GM12878 (cell line): ENCODE measurements around the gene TRABD2B. TPM values are rescaled to one million over a fixed set of nuclear protein-coding genes. Genes with fewer than 3 reads are reported as not detected.

Experiments
- ATAC-seq: fragments of 200-7000 bp; cut with Tn5 transposase; 3 replicates; pipeline ENCODE4 v1.9.1; 2020; ENCODE audit warnings: mild to moderate bottlenecking, moderate library complexity
- BruUV-seq: library from RNA; stranded (reverse); fragments of 400-500 nt; replicated peaks from 2 replicates; lab custom pipeline; 2021; lab: Mats Ljungman, UMichigan
- CTCF ChIA-PET: fragments of 300-600 bp; sonication (Branson Sonifier 250); formaldehyde crosslinking; extraction: SDS; loops from one replicate; lab custom pipeline; 2021; ENCODE audit warnings: inconsistent platforms; lab: Yijun Ruan, JAX
- POLR2A ChIA-PET: fragments of 350-600 bp; formaldehyde crosslinking; extraction: SDS; loops from one replicate; lab custom pipeline; 2021; ENCODE audit warnings: inconsistent platforms; lab: Charles Lee
- RAD21 ChIA-PET: fragments of 300-600 bp; sonication (Branson Sonifier 250); formaldehyde crosslinking; loops from one replicate; lab custom pipeline; 2023; ENCODE audit warnings: antibody characterized with exemption; ENCODE audit not compliant: unreplicated experiment; lab: Charles Lee
- SMC1A ChIA-PET: fragments of 300-600 bp; sonication (Branson Sonifier 250); formaldehyde crosslinking; loops from one replicate; lab custom pipeline; 2023; ENCODE audit not compliant: unreplicated experiment, uncharacterized antibody; lab: Charles Lee
- DNase-seq: peaks from one replicate; pipeline ENCODE4 v3.0.0-alpha.2; 2011; ENCODE audit warnings: low read depth, low spot score
- FAIRE-seq: peaks from 3 replicates; lab custom pipeline; 2011; peaks lifted over from hg19 to GRCh38; lab: Jason Lieb, UNC
- H2AFZ ChIP-seq: 2 replicates; pipeline ENCODE4 v1.6.0; 2011; ENCODE audit warnings: low read depth, low read length, control low read depth; ENCODE audit not compliant: control insufficient read depth
- H3K27ac ChIP-seq: 2 replicates; pipeline ENCODE4 v1.5.1; 2011; ENCODE audit warnings: control low read depth; ENCODE audit not compliant: control insufficient read depth, insufficient read depth
- H3K27me3 ChIP-seq, 2 experiments: replicated peaks in 1 of 2; 2 replicates each; pipeline versions ENCODE4 v1.6.0 to v1.6.1; 2011; ENCODE audit warnings: low read length in 1 of 2; ENCODE audit not compliant: control insufficient read depth in 2 of 2, insufficient read depth in 2 of 2
- H3K36me3 ChIP-seq, 2 experiments: 2 replicates each; pipeline ENCODE4 v1.5.1; 2011; ENCODE audit warnings: low read length in 1 of 2; ENCODE audit not compliant: control insufficient read depth in 2 of 2, insufficient read depth in 2 of 2
- H3K4me1 ChIP-seq: 2 replicates; pipeline ENCODE4 v1.6.1; 2011; ENCODE audit warnings: mild to moderate bottlenecking, low read length, moderate library complexity, mixed read lengths; ENCODE audit not compliant: control insufficient read depth, insufficient read depth
- H3K4me2 ChIP-seq: 2 replicates; pipeline ENCODE4 v1.6.0; 2011; ENCODE audit warnings: control low read depth; ENCODE audit not compliant: control insufficient read depth, insufficient read depth
- H3K4me3 ChIP-seq: fragments of 200-600 bp; sonication (generic); 2 replicates; pipeline ENCODE4 v1.5.1; 2016
- H3K79me2 ChIP-seq: 2 replicates; pipeline ENCODE4 v1.6.0; 2011; ENCODE audit warnings: low read length; ENCODE audit not compliant: control insufficient read depth, insufficient read depth
- H3K9ac ChIP-seq: 2 replicates; pipeline ENCODE4 v1.8.0; 2011; ENCODE audit warnings: low read length, control low read depth, mixed read lengths; ENCODE audit not compliant: control insufficient read depth, insufficient read depth
- H3K9me3 ChIP-seq: replicated peaks from 3 replicates; pipeline ENCODE4 v1.5.1; 2011; ENCODE audit warnings: mild to moderate bottlenecking, low read length; ENCODE audit not compliant: control insufficient read depth, insufficient read depth
- H4K20me1 ChIP-seq: 2 replicates; pipeline ENCODE4 v1.6.0; 2011; ENCODE audit not compliant: control insufficient read depth, insufficient read depth
- CREB1 ChIP-seq: IDR thresholded peaks from 2 replicates; pipeline ENCODE4 v1.6.1; 2012; ENCODE audit warnings: low read depth, mild to moderate bottlenecking, inconsistent platforms
- DPF2 ChIP-seq: fragments of 450-650 bp; IDR thresholded peaks from 2 replicates; pipeline ENCODE4 v1.6.1; 2017; ENCODE audit warnings: mild to moderate bottlenecking
- E2F4 ChIP-seq: IDR thresholded peaks from 2 replicates; pipeline ENCODE4 v1.6.1; 2012; ENCODE audit warnings: low read depth, low read length, improper control_type of control experiment
- RUNX3 ChIP-seq: IDR thresholded peaks from 2 replicates; pipeline ENCODE4 v1.6.1; 2012; ENCODE audit warnings: low read length, inconsistent platforms
- TCF3 ChIP-seq: IDR thresholded peaks from 2 replicates; pipeline ENCODE4 v1.6.1; 2012; ENCODE audit warnings: low read depth, mild to moderate bottlenecking, low read length, borderline replicate concordance; ENCODE audit not compliant: insufficient read depth
- ZNF207 ChIP-seq: fragments of 450-650 bp; IDR thresholded peaks from 2 replicates; pipeline ENCODE4 v1.6.1; 2014; ENCODE audit warnings: antibody characterized with exemption, mild to moderate bottlenecking, borderline replicate concordance
- WGBS: methylation state at CpG from one replicate; pipeline ENCODE4 v1.1.6; 2016; ENCODE audit warnings: low lambda C conversion rate; ENCODE audit not compliant: insufficient replicate concordance, insufficient coverage; ENCODE audit errors: missing lambda C conversion rate; 5-methylcytosine and 5-hydroxymethylcytosine counted together
- in situ Hi-C: fragments of 300-500 bp; cut with MboI; formaldehyde crosslinking; loops from 9 replicates; pipeline ENCODE4 v1.14.3; 2018; ENCODE audit warnings: mixed read lengths
- intact Hi-C: fragments of 100-400 bp; cut with micrococcal nuclease; formaldehyde crosslinking; loops from one replicate; pipeline ENCODE4 v1.14.2; 2022; ENCODE audit not compliant: unreplicated experiment
- polyA plus RNA-seq, 11 experiments: library from polyadenylated mRNA; depleted of rRNA in 4 of 11; unstranded in 6 of 11; stranded (reverse) in 5 of 11; fragments of >200 nt; fragmentation: Nextera tagmentation in 4 of 11; fragmentation: Illumina TruSeq in 1 of 11; extraction: Ambion mirVana in 4 of 11; extraction: Trizol in 1 of 11; gene quantifications; 1 replicate in 1 of 11; 2 replicates in 10 of 11; pipeline versions ENCODE4 v1.2.1 to v1.2.3, GENCODE V29; 2011 to 2016; ENCODE audit warnings: inconsistent platforms in 2 of 11, missing spikeins in 2 of 11, low read depth in 1 of 11
- total RNA-seq, 4 experiments: library from RNA; depleted of rRNA in 3 of 4; stranded (reverse); fragments of >200 nt in 3 of 4; fragmentation: Illumina TruSeq in 1 of 4; extraction: Trizol in 1 of 4; gene quantifications; 2 replicates each; pipeline versions ENCODE4 v1.2.1 to v1.2.3, GENCODE V29; 2013 to 2021
- TF ChIP-seq, protein P1 (sequence below): fragments of 450-650 bp; formaldehyde crosslinking; IDR thresholded peaks from 2 replicates; pipeline ENCODE4 v1.4.0; 2020; ENCODE audit warnings: mild to moderate bottlenecking, moderate library complexity

The TRABD2B gene
- total and polyA plus RNA-seq, 10 of the 15 experiments (the other 5 are each of a cell fraction or from before 2014, with no cell fraction given): not detected

- no peak overlapping the region for H3K4me2 ChIP-seq
- intact Hi-C loops: no loop called here
- FAIRE-seq: no peak
- CTCF ChIA-PET: no interaction called here
- no peak for TF ChIP-seq TCF3
- TF ChIP-seq, protein P1, sequence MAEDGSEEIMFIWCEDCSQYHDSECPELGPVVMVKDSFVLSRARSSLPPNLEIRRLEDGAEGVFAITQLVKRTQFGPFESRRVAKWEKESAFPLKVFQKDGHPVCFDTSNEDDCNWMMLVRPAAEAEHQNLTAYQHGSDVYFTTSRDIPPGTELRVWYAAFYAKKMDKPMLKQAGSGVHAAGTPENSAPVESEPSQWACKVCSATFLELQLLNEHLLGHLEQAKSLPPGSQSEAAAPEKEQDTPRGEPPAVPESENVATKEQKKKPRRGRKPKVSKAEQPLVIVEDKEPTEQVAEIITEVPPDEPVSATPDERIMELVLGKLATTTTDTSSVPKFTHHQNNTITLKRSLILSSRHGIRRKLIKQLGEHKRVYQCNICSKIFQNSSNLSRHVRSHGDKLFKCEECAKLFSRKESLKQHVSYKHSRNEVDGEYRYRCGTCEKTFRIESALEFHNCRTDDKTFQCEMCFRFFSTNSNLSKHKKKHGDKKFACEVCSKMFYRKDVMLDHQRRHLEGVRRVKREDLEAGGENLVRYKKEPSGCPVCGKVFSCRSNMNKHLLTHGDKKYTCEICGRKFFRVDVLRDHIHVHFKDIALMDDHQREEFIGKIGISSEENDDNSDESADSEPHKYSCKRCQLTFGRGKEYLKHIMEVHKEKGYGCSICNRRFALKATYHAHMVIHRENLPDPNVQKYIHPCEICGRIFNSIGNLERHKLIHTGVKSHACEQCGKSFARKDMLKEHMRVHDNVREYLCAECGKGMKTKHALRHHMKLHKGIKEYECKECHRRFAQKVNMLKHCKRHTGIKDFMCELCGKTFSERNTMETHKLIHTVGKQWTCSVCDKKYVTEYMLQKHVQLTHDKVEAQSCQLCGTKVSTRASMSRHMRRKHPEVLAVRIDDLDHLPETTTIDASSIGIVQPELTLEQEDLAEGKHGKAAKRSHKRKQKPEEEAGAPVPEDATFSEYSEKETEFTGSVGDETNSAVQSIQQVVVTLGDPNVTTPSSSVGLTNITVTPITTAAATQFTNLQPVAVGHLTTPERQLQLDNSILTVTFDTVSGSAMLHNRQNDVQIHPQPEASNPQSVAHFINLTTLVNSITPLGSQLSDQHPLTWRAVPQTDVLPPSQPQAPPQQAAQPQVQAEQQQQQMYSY (CRISPR knock-in tag): no peak
- TF ChIP-seq DPF2: no peak
- TF ChIP-seq ZNF207: no peak
- TF ChIP-seq RUNX3: no peak
- TF ChIP-seq E2F4: no peak
- no peak for TF ChIP-seq CREB1
- TF ChIP-seq, all 136 proteins: peak for 0
- Histone ChIP-seq H3K9me3 (no peaks in the 10 kb centered on the region), H3K79me2 (no peaks in the 10 kb centered on the region), H4K20me1 (no peaks in the 10 kb centered on the region), H3K4me1 (no peaks in the 10 kb centered on the region), H3K27ac (no peak overlapping the region), H3K27me3 (peaks cover 0 to 6% of the 10 kb centered on the region in 2 experiments; a peak in 2 of 4 replicates), H3K9ac (no peak overlapping the region), H3K36me3 (no peaks in the 10 kb centered on the region), H2AFZ (no peak overlapping the region), H3K4me3 (no peak overlapping the region)
- POLR2A ChIA-PET: no interaction called here
- ATAC-seq: no peak
- RAD21 ChIA-PET: no interaction called here
- SMC1A ChIA-PET: no interaction called here
- no TSS peak for BruUV-seq
- 49% methylated on average over 15 of the region's 15 CpGs for WGBS
- in situ Hi-C loops: no loop called here
- DNase-seq: no peak
Observed at GRCh38 chr1:47817861-47818260, 179.3 kb downstream of the TRABD2B start.
